Measurements from ENCODE around the gene YBX1.

DNA sequence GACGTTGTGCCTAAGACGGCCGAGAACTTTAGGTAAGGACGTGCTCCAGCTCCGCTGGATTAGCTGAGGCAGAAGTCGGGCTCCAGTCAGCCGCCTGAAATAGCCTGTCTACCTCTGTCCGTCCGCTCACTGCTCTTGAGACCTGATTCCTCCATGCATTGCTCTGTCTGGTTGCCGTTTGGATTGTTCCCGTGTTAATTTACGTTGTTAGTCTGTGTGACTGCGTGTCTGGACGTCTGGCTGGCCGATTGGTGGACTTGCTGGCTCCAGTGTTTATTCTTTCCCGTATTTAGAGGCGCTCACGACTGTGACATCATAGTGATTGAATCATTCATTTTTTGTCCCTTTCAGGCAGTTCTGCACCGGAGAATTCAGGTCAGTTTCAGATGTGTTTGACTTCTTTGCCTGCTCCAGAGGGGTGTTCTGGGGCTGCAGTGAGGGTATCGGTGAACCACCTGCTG lies 23.3 kb upstream of the YBX1 start:
- TF ChIP-seq, protein P1, sequence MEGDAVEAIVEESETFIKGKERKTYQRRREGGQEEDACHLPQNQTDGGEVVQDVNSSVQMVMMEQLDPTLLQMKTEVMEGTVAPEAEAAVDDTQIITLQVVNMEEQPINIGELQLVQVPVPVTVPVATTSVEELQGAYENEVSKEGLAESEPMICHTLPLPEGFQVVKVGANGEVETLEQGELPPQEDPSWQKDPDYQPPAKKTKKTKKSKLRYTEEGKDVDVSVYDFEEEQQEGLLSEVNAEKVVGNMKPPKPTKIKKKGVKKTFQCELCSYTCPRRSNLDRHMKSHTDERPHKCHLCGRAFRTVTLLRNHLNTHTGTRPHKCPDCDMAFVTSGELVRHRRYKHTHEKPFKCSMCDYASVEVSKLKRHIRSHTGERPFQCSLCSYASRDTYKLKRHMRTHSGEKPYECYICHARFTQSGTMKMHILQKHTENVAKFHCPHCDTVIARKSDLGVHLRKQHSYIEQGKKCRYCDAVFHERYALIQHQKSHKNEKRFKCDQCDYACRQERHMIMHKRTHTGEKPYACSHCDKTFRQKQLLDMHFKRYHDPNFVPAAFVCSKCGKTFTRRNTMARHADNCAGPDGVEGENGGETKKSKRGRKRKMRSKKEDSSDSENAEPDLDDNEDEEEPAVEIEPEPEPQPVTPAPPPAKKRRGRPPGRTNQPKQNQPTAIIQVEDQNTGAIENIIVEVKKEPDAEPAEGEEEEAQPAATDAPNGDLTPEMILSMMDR (IDR thresholded peaks at IDR 0.05; ENCODE audit: low read depth, low read length, poor library complexity, severe bottlenecking): no peak
- TF ChIP-seq EZH2phosphoT487 (IDR thresholded peaks at IDR 0.05; ENCODE audit: borderline replicate concordance, low read length): no peak
